ENCODE results near the gene ARRDC2. TPM values are rescaled to one million over a fixed set of nuclear protein-coding genes. Genes with fewer than 3 reads are reported as not detected.
"Not testable (repeated sequence)": the region's sequence is repeated elsewhere in the genome, so short reads cannot be mapped to it uniquely, and the experiment has no call there.

ARRDC2 gene
- total RNA-seq, 4 donors from 2014 or later: 26.8 to 94.9 (median 29.4) TPM

- H3K27ac ChIP-seq: peak overlapping the region; percentile 85 to 91 (median 88)
- H3K4me3 ChIP-seq: no peak overlapping the region
- peak; percentile 67 to 99 (median 97) for DNase-seq
- no peaks in the 10 kb centered on the region for H3K9me3 ChIP-seq
- TF ChIP-seq CTCF (IDR thresholded peaks at IDR 0.05): no peak
- no peak for TF ChIP-seq POLR2A (IDR thresholded peaks at IDR 0.05)
- H3K36me3 ChIP-seq: no peaks in the 10 kb centered on the region
- H3K27me3 ChIP-seq: no peaks in the 10 kb centered on the region
- H3K4me1 ChIP-seq: peaks cover 0 to 37% (median 35%) of the 10 kb centered on the region in 4 donors
These were observed 15.8 kb downstream of the ARRDC2 start for GRCh38 chr19:18023622-18024251.

- Histone ChIP-seq H3K27ac (peak overlapping the region in 1 of 4 donors; percentile 4), H3K9me3 (no peaks in the 10 kb centered on the region), H3K27me3 (no peaks in the 10 kb centered on the region), H3K4me1 (peaks cover 0 to 27% (median 21%) of the 10 kb centered on the region in 4 donors), H3K4me3 (no peak overlapping the region), H3K36me3 (no peaks in the 10 kb centered on the region)
- TF ChIP-seq CTCF (IDR thresholded peaks at IDR 0.05) (no peak), POLR2A (IDR thresholded peaks at IDR 0.05) (no peak)
- DNase-seq: no peak
These were observed 19.2 kb downstream of the ARRDC2 start for GRCh38 chr19:18027151-18027550.

DNA sequence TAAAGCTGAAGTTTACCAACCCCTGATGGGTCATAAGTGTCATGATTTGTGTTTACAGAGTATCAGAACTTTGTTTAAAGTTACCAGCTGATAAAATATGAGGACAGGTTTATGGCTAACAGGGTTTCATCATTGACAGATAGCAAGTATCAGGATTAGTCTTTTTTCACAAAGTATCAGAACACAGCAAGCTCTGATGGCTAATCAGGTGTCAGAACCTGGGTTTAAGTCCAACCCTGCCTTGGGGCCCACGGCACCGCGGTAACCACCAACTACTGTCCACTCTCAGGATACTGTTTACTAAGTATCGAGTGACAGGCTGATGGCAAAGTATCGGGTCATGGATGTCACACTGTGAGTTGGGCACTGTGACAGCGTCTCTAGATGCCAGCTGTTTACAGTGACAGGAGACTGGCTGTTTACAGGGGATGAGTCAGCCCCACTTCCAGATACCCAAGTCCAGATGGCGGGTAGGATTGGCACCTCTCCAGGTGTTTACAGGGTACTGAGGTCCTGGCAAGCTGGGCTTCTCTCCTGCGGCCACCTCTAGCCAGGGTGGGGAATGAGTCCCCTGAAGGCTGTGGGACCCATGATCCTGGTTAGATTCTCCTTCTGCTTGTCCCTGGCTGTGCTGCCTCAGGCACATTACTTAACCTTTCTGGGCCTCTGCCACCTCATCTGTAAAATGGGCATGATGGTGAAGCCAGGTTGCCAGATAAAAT lies 21.8 kb downstream of the ARRDC2 start:
- Histone ChIP-seq H3K36me3 (no peaks in the 10 kb centered on the region), H3K4me1 (peaks cover 0 to 12% (median 3%) of the 10 kb centered on the region in 4 donors), H3K27me3 (no peaks in the 10 kb centered on the region), H3K27ac (peak overlapping the region in 2 of 4 donors; percentile 33 to 59), H3K9me3 (no peaks in the 10 kb centered on the region), H3K4me3 (no peak overlapping the region)
- DNase-seq: peak in 2 of 3 donors; percentile 61 to 81
- TF ChIP-seq CTCF (IDR thresholded peaks at IDR 0.05): no peak
- TF ChIP-seq POLR2A (IDR thresholded peaks at IDR 0.05): no peak

- not testable (repeated sequence) for DNase-seq, H3K9me3 ChIP-seq, H3K27me3 ChIP-seq, H3K4me3 ChIP-seq, H3K36me3 ChIP-seq
- Histone ChIP-seq H3K4me1 (peaks cover 0 to 12% (median 3%) of the 10 kb centered on the region in 4 donors), H3K27ac (peak overlapping the region in 1 of 4 donors; percentile 8)
These were observed 23.4 kb downstream of the ARRDC2 start for GRCh38 chr19:18031401-18031800.

DNA sequence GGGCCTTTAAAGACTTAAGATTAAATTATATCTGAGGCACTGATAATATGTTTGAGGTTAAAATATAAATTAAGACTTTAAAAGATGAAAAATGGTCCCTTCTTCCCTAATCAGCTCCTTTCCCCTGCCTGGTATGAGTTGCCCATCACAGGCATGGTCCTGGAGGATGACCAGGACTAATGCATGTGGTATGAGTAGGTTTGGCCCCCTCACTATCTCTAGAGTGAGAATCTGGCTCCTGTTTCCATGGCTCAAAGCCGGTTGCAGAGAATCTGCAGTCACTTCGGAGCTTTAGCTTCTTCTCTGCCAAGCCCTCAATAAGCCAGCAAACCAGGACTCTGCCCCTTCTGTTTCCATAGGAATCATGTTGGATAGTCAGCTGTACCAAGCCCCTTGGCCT lies 24.1 kb downstream of the ARRDC2 start:
- H3K27ac ChIP-seq, H3K36me3 ChIP-seq, H3K4me3 ChIP-seq, H3K9me3 ChIP-seq, DNase-seq, H3K27me3 ChIP-seq: not testable (repeated sequence)
- peaks cover 0 to 12% (median 3%) of the 10 kb centered on the region in 4 donors for H3K4me1 ChIP-seq

DNA sequence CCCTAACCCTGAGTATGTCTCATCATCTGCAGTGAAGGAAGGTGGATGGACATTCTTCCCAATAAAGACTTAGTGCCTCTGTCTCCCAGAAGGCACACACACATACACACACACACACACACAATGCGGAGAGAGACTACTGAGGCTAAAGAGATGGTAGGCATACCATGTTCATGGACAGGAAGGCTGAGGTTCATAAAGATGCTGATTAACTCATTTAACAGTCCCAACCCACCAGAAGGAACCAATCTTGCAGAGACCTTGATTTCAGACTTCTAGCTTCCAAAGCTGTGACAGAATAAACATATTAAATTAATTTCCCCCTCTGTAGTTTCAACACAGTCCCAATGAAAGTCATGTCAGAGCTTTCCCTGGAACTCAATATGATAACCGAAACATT lies 33.1 kb downstream of the ARRDC2 start:
- Histone ChIP-seq H3K36me3 (no peaks in the 10 kb centered on the region), H3K27ac (no peak overlapping the region), H3K27me3 (no peaks in the 10 kb centered on the region), H3K9me3 (no peaks in the 10 kb centered on the region), H3K4me3 (no peak overlapping the region), H3K4me1 (peaks cover 0 to 19% (median 13%) of the 10 kb centered on the region in 4 donors)
- DNase-seq: no peak
- no peak for TF ChIP-seq CTCF (IDR thresholded peaks at IDR 0.05)
- TF ChIP-seq POLR2A (IDR thresholded peaks at IDR 0.05): no peak
